ENCODE data around the gene RETREG3. TPM values are rescaled to one million over a fixed set of nuclear protein-coding genes. Genes with fewer than 3 reads are reported as not detected.
A peak's percentile ranks its signal among the peaks of the same experiment; 100 is the strongest.

RETREG3 gene
- total and polyA plus RNA-seq, 2 of the 13 experiments (the other 11 are each of a cell fraction or from before 2014, with no cell fraction given): 47.0 to 55.8 TPM

GRCh38 chr17:42535155-42536047 is 73.8 kb downstream of the RETREG3 start (continued):
- TF ChIP-seq RFXAP (CRISPR knock-in tag; IDR thresholded peaks at IDR 0.05; ENCODE audit: borderline replicate concordance) (no peak), THRA (CRISPR knock-in tag; IDR thresholded peaks at IDR 0.05; ENCODE audit: borderline replicate concordance) (no peak; the same call in 1 of the 2 replicates), ZNF790 (CRISPR knock-in tag; IDR thresholded peaks at IDR 0.05; ENCODE audit: borderline replicate concordance) (no peak), HES4 (CRISPR knock-in tag; IDR thresholded peaks at IDR 0.05; ENCODE audit: borderline replicate concordance) (no peak), TGIF2 (CRISPR knock-in tag; IDR thresholded peaks at IDR 0.05) (peak; percentile 37; the same call in 1 of the 2 replicates), PRPF4 (IDR thresholded peaks at IDR 0.05; ENCODE audit: low read depth, low read length, poor library complexity, severe bottlenecking) (no peak), DDIT3 (CRISPR knock-in tag; IDR thresholded peaks at IDR 0.05) (no peak), HHEX (CRISPR knock-in tag; IDR thresholded peaks at IDR 0.05) (no peak), HBP1 (CRISPR knock-in tag; IDR thresholded peaks at IDR 0.05; ENCODE audit: low read depth) (no peak), CENPX (CRISPR knock-in tag; IDR thresholded peaks at IDR 0.05) (no peak), LRRFIP1 (CRISPR knock-in tag; conservative IDR thresholded peaks at IDR 0.05) (no peak), RFXANK (CRISPR knock-in tag; IDR thresholded peaks at IDR 0.05) (0 out of 2 replicates have a peak, but pooled peaks have one; percentile 55), ARID3A (IDR thresholded peaks at IDR 0.05; ENCODE audit: low read depth, low read length) (no peak), ZFP36L1 (CRISPR knock-in tag; IDR thresholded peaks at IDR 0.05) (no peak), XRCC5 (optimal IDR thresholded peaks at IDR 0.05; ENCODE audit: low read length) (no peak), ZNF598 (CRISPR knock-in tag; IDR thresholded peaks at IDR 0.05; ENCODE audit: borderline replicate concordance) (no peak), YEATS4 (CRISPR knock-in tag; IDR thresholded peaks at IDR 0.05; ENCODE audit: borderline replicate concordance) (no peak), TRAFD1 (CRISPR knock-in tag; IDR thresholded peaks at IDR 0.05; ENCODE audit: borderline replicate concordance) (peak; percentile 50; the same call in 1 of the 2 replicates)

Measured in HepG2 (cell line).